ENCODE results near the gene FOXK2. TPM values are rescaled to one million over a fixed set of nuclear protein-coding genes. Genes with fewer than 3 reads are reported as not detected.

FOXK2 gene
- total RNA-seq, 2 experiments from 2014 or later: 32.5 to 33.7 TPM

DNA sequence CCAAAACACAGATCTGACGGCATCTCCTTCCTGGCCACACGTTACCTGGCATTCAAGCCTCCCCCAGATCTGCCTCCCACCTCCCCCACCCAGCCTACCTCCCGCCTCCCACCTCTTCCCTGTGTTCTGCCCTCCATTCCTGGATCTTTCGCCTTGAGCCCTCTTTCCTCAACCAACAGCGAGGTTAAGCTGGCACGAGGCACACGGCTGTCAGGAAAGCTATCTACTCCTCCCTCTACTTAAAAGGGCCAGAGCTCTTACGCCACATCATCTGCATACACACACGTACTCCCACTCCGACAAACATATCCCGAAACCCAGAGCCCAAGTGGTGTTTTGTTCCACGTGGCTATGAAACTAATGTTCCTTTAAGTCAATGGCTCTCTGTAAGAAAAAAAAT lies 110.7 kb downstream of the FOXK2 start:
- Mint-ChIP-seq H3K4me3 (no peak overlapping the region), H3K9me3 (no peaks in the 10 kb centered on the region), H3K4me1 (ENCODE audit: low read depth) (peaks cover 7% of the 10 kb centered on the region), H3K27me3 (no peaks in the 10 kb centered on the region), H3K36me3 (ENCODE audit: low read depth) (peaks cover 65% of the 10 kb centered on the region), H3K27ac (no peak overlapping the region)
- Histone ChIP-seq H3K4me1 (ENCODE audit: insufficient read depth, low read length) (no peaks in the 10 kb centered on the region), H3K4me3 (ENCODE audit: low read length) (no peak overlapping the region), H3K9me3 (ENCODE audit: control insufficient read depth in 1 of 2, insufficient read depth in 1 of 2, low read length in 2 of 2) (no peaks in the 10 kb centered on the region), H3K36me3 (ENCODE audit: insufficient read depth, low read length) (peaks cover 57% of the 10 kb centered on the region), H3K27me3 (ENCODE audit: control insufficient read depth in 1 of 2, insufficient read depth in 2 of 2, low read length in 2 of 2) (no peaks in the 10 kb centered on the region), H3K27ac (ENCODE audit: low read depth in 1 of 2, low read length in 2 of 2) (no peak overlapping the region)
- intact Hi-C loops (cut with DNase I, micrococcal nuclease): no loop called here
- TF ChIP-seq, protein P1, sequence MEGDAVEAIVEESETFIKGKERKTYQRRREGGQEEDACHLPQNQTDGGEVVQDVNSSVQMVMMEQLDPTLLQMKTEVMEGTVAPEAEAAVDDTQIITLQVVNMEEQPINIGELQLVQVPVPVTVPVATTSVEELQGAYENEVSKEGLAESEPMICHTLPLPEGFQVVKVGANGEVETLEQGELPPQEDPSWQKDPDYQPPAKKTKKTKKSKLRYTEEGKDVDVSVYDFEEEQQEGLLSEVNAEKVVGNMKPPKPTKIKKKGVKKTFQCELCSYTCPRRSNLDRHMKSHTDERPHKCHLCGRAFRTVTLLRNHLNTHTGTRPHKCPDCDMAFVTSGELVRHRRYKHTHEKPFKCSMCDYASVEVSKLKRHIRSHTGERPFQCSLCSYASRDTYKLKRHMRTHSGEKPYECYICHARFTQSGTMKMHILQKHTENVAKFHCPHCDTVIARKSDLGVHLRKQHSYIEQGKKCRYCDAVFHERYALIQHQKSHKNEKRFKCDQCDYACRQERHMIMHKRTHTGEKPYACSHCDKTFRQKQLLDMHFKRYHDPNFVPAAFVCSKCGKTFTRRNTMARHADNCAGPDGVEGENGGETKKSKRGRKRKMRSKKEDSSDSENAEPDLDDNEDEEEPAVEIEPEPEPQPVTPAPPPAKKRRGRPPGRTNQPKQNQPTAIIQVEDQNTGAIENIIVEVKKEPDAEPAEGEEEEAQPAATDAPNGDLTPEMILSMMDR (IDR thresholded peaks at IDR 0.05): no peak
- POLR2A ChIA-PET: no interaction called here
- CTCF ChIA-PET: no interaction called here
- no peak for ATAC-seq (ENCODE audit: poor library complexity)
- DNase-seq: no peak

DNA sequence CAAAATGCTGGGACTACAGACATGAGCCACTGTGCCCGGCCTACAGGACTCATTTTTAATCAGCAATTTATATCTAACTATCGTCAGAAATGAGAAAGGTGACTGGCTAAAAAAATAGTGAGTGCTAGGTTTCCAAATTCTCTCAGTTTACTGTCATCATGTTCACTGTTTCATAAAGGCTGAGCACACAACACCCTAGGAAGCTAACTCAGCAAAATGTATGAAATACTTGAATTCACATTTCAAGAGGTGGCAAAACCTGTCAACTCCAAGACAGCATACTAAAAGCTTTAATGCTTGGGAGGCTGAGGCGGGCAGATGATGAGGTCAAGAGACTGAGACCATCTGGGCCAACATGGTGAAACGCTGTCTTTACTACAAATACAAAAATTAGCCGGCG lies 112.0 kb downstream of the FOXK2 start:
- H3K27me3 ChIP-seq (ENCODE audit: control insufficient read depth in 1 of 2, insufficient read depth in 2 of 2, low read length in 2 of 2): no peaks in the 10 kb centered on the region
- TF ChIP-seq, protein P1 (IDR thresholded peaks at IDR 0.05): no peak
- no peak overlapping the region for H3K27ac ChIP-seq (ENCODE audit: low read depth in 1 of 2, low read length in 2 of 2)
- intact Hi-C loops (cut with DNase I, micrococcal nuclease): no loop called here
- Mint-ChIP-seq H3K27ac (no peak overlapping the region), H3K36me3 (ENCODE audit: low read depth) (peaks cover 63% of the 10 kb centered on the region), H3K4me3 (no peak overlapping the region), H3K27me3 (no peaks in the 10 kb centered on the region), H3K9me3 (no peaks in the 10 kb centered on the region), H3K4me1 (ENCODE audit: low read depth) (peaks cover 7% of the 10 kb centered on the region)
- H3K36me3 ChIP-seq (ENCODE audit: insufficient read depth, low read length): peaks cover 51% of the 10 kb centered on the region
- ATAC-seq (ENCODE audit: poor library complexity) (no peak), DNase-seq (no peak)
- ChIA-PET CTCF (no interaction called here), POLR2A (no interaction called here)
- no peak overlapping the region for H3K4me3 ChIP-seq (ENCODE audit: low read length)
- no peaks in the 10 kb centered on the region for H3K4me1 ChIP-seq (ENCODE audit: insufficient read depth, low read length)
- H3K9me3 ChIP-seq (ENCODE audit: control insufficient read depth in 1 of 2, insufficient read depth in 1 of 2, low read length in 2 of 2): no peaks in the 10 kb centered on the region

DNA sequence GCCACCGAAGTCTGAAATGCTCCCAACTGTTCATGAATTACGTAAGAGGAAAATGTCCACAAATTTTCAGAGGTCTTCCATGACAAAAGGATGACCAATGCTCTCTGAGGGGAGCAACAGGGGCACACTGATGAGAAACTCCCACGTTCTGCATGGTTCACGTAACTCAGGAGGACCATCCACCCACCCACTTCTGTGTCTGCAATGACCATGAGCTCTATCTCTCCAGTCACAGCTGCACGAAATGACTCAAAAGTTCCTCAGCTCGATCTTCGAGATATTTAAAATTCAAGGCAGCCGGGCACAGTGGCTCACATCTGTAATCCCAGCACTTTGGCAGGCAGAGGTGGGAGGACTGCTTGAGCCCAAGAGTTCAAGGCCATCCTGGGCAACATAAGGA lies 112.9 kb downstream of the FOXK2 start:
- Histone ChIP-seq H3K36me3 (ENCODE audit: insufficient read depth, low read length) (peaks cover 50% of the 10 kb centered on the region), H3K9me3 (ENCODE audit: control insufficient read depth in 1 of 2, insufficient read depth in 1 of 2, low read length in 2 of 2) (no peaks in the 10 kb centered on the region), H3K4me3 (ENCODE audit: low read length) (no peak overlapping the region), H3K27ac (ENCODE audit: low read depth in 1 of 2, low read length in 2 of 2) (no peak overlapping the region), H3K4me1 (ENCODE audit: insufficient read depth, low read length) (peaks cover 3% of the 10 kb centered on the region), H3K27me3 (ENCODE audit: control insufficient read depth in 1 of 2, insufficient read depth in 2 of 2, low read length in 2 of 2) (no peaks in the 10 kb centered on the region)
- ChIA-PET CTCF (no interaction called here), POLR2A (no interaction called here)
- TF ChIP-seq, protein P1 (IDR thresholded peaks at IDR 0.05): no peak
- Mint-ChIP-seq H3K27ac (no peak overlapping the region), H3K9me3 (no peaks in the 10 kb centered on the region), H3K4me1 (ENCODE audit: low read depth) (peaks cover 7% of the 10 kb centered on the region), H3K36me3 (ENCODE audit: low read depth) (peaks cover 63% of the 10 kb centered on the region), H3K27me3 (no peaks in the 10 kb centered on the region), H3K4me3 (no peak overlapping the region)
- ATAC-seq (ENCODE audit: poor library complexity): no peak
- intact Hi-C loops (cut with DNase I, micrococcal nuclease): no loop called here
- no peak for DNase-seq

All from CD4-positive, alpha-beta T cell (primary cell).